ENCODE measurements around the gene ZNF777.

Gene ZNF777

DNA sequence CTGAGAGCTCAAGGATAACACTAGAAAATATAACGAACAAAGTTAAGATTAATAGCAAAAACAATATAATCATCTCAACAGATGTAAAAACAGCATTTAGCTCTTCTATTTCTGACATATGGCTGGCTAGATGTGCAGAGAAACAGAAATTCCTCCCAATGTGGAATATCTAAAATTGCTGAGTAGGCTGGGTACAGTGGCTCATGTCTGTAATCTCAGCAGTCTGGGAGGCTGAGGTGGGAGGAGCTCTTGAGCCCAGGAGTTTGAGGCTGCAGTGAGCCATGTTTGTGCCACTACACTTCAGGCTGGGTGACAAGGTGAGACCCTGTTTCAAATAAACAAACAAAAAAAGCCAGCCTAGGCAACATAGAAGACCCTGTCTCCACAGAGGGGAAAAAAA is 18.7 kb upstream of the ZNF777 start:
- Histone ChIP-seq H3F3A (ENCODE audit: insufficient read depth, low read length) (no peaks in the 10 kb centered on the region), H3K27ac (ENCODE audit: low read length) (no peak overlapping the region), H4K20me1 (ENCODE audit: insufficient read depth, low read length) (no peaks in the 10 kb centered on the region), H3K9ac (ENCODE audit: low read length) (no peak overlapping the region), H3K4me2 (ENCODE audit: low read depth, low read length) (no peak overlapping the region), H3K9me2 (replicated peaks; ENCODE audit: insufficient read depth, low read length) (no peaks in the 10 kb centered on the region), H3K4me1 (ENCODE audit: low read length) (no peaks in the 10 kb centered on the region), H3K9me3 (replicated peaks; ENCODE audit: insufficient read depth, low read length) (no peaks in the 10 kb centered on the region), H3K79me2 (ENCODE audit: low read length) (no peaks in the 10 kb centered on the region), H3K36me3 (replicated peaks; ENCODE audit: insufficient read depth, low read length) (no peaks in the 10 kb centered on the region; the same call in 1 of the 2 replicates), H3K4me3 (ENCODE audit: low read length) (no peak overlapping the region), H2AFZ (ENCODE audit: low read length) (no peak overlapping the region), H3K27me3 (replicated peaks; ENCODE audit: insufficient read depth, low read length) (no peaks in the 10 kb centered on the region)
- no peak for DNase-seq
- no peak for TF ChIP-seq CTCF (IDR thresholded peaks at IDR 0.05; ENCODE audit: low read length)
- no peak for TF ChIP-seq EZH2 (optimal IDR thresholded peaks at IDR 0.05; ENCODE audit: low read depth, low read length)
- no peak for TF ChIP-seq EZH2phosphoT487 (IDR thresholded peaks at IDR 0.05; ENCODE audit: low read length)

- Histone ChIP-seq H3K4me1 (ENCODE audit: low read length) (no peaks in the 10 kb centered on the region), H3K36me3 (replicated peaks; ENCODE audit: insufficient read depth, low read length) (no peaks in the 10 kb centered on the region; the same call in 1 of the 2 replicates), H3K9ac (ENCODE audit: low read length) (no peak overlapping the region), H3K27me3 (replicated peaks; ENCODE audit: insufficient read depth, low read length) (no peaks in the 10 kb centered on the region), H3K9me3 (replicated peaks; ENCODE audit: insufficient read depth, low read length) (no peaks in the 10 kb centered on the region), H3K27ac (ENCODE audit: low read length) (no peak overlapping the region), H4K20me1 (ENCODE audit: insufficient read depth, low read length) (no peaks in the 10 kb centered on the region), H3F3A (ENCODE audit: insufficient read depth, low read length) (no peaks in the 10 kb centered on the region), H3K79me2 (ENCODE audit: low read length) (no peaks in the 10 kb centered on the region), H3K4me2 (ENCODE audit: low read depth, low read length) (no peak overlapping the region), H2AFZ (ENCODE audit: low read length) (no peak overlapping the region), H3K9me2 (replicated peaks; ENCODE audit: insufficient read depth, low read length) (no peaks in the 10 kb centered on the region), H3K4me3 (ENCODE audit: low read length) (no peak overlapping the region)
- no peak for DNase-seq
- TF ChIP-seq EZH2phosphoT487 (IDR thresholded peaks at IDR 0.05; ENCODE audit: low read length) = no peak
- no peak for TF ChIP-seq EZH2 (optimal IDR thresholded peaks at IDR 0.05; ENCODE audit: low read depth, low read length)
- TF ChIP-seq CTCF (IDR thresholded peaks at IDR 0.05; ENCODE audit: low read length) = no peak
Observed at GRCh38 chr7:149478754-149479153, 17.9 kb upstream of the ZNF777 start.

- H3K4me1 ChIP-seq (ENCODE audit: low read length) = no peaks in the 10 kb centered on the region
- no peaks in the 10 kb centered on the region for H3F3A ChIP-seq (ENCODE audit: insufficient read depth, low read length)
- no peak overlapping the region for H2AFZ ChIP-seq (ENCODE audit: low read length)
- H3K4me3 ChIP-seq (ENCODE audit: low read length) = no peak overlapping the region
- H3K9me2 ChIP-seq (replicated peaks; ENCODE audit: insufficient read depth, low read length) = no peaks in the 10 kb centered on the region
- no peaks in the 10 kb centered on the region for H4K20me1 ChIP-seq (ENCODE audit: insufficient read depth, low read length)
- no peaks in the 10 kb centered on the region for H3K9me3 ChIP-seq (replicated peaks; ENCODE audit: insufficient read depth, low read length)
- no peaks in the 10 kb centered on the region for H3K27me3 ChIP-seq (replicated peaks; ENCODE audit: insufficient read depth, low read length)
- no peaks in the 10 kb centered on the region for H3K79me2 ChIP-seq (ENCODE audit: low read length)
- no peak overlapping the region for H3K4me2 ChIP-seq (ENCODE audit: low read depth, low read length)
- H3K27ac ChIP-seq (ENCODE audit: low read length) = no peak overlapping the region
- DNase-seq = no peak
- H3K36me3 ChIP-seq (replicated peaks; ENCODE audit: insufficient read depth, low read length) = no peaks in the 10 kb centered on the region; the same call in 1 of the 2 replicates
- H3K9ac ChIP-seq (ENCODE audit: low read length) = no peak overlapping the region
- TF ChIP-seq CTCF (IDR thresholded peaks at IDR 0.05; ENCODE audit: low read length) = no peak
- TF ChIP-seq EZH2 (optimal IDR thresholded peaks at IDR 0.05; ENCODE audit: low read depth, low read length) = no peak
- TF ChIP-seq EZH2phosphoT487 (IDR thresholded peaks at IDR 0.05; ENCODE audit: low read length) = no peak
Observed at GRCh38 chr7:149477494-149478443, 16.9 kb upstream of the ZNF777 start.
